Erythroblast (primary cell): ENCODE results near the gene N4BP2L1.

Source experiments
- GATA1 ChIP-seq: IDR thresholded peaks from 2 replicates; pipeline ENCODE4 v1.6.1; 2011; ENCODE audit warnings: low read depth, mild to moderate bottlenecking, control low read depth, low read length, moderate library complexity
- POLR2A ChIP-seq: IDR thresholded peaks from 2 replicates; pipeline ENCODE4 v1.6.1; 2011; ENCODE audit warnings: mild to moderate bottlenecking, low read length

DNA sequence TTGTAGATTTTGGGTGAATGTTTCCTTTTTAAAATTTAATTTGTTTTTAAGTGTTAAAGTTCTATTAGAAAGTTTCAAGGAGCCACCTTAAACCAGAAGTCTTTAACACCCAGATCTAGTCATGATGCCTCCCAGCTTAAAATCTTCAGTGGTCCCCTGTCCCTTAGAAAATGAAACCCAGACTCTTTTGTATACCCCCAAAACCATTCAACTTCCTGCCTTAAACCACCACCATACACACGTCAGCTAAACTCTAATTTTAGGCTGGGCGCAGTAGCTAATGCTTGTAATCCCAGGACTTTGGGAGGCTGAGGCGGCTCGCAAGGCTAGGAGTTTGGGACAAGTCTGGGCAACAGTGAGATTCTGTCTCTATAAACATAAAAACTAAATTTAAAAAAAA lies 37.9 kb downstream of the N4BP2L1 start:
- TF ChIP-seq POLR2A (no peak), GATA1 (no peak)
